Posterior vena cava (tissue), 2 donors: Measurements from ENCODE around the gene CTNND2. TPM values are rescaled to one million over a fixed set of nuclear protein-coding genes. Genes with fewer than 3 reads are reported as not detected.

Source experiments
- DNase-seq: peaks from one replicate; pipeline ENCODE4 v3.0.0-alpha.2; 2020; ENCODE audit warnings: low spot score
- intact Hi-C, 2 donors: fragments of 100-400 bp; cut with DNase I; formaldehyde crosslinking; loops; one replicate each; pipeline versions ENCODE4 v1.14.1 to v1.14.2; 2022 to 2023
- total RNA-seq, 2 donors: library from RNA; stranded (reverse); fragmentation: NEBNext Ultra II Directional; extraction: Animal tissue kit (Norgen Biotek cat#: 25700); gene quantifications; one replicate each; pipeline ENCODE4 v1.2.1, GENCODE V29; 2021
- donor health status: DM: yes; HTN: yes; CAD: no.
- donor health status: DM: yes; HTN: yes; CAD: no.

The CTNND2 gene
- total RNA-seq, 2 donors from 2014 or later, result 0.46 to 1.6 TPM

GRCh38 chr5:11268891-11269290 lies 635.4 kb downstream of the CTNND2 start:
- intact Hi-C loops, result no loop called here
- no peak for DNase-seq

- intact Hi-C loops, result no loop called here
- DNase-seq, result no peak
These were observed 637.9 kb downstream of the CTNND2 start for GRCh38 chr5:11266331-11266730.

GRCh38 chr5:11261241-11261640 lies 643.0 kb downstream of the CTNND2 start:
- no peak for DNase-seq
- intact Hi-C loops, result no loop called here

- intact Hi-C loops, result no loop called here
These were observed 646.2 kb downstream of the CTNND2 start for GRCh38 chr5:11258001-11258400.

GRCh38 chr5:11252523-11252922 lies 651.7 kb downstream of the CTNND2 start:
- no peak for DNase-seq
- intact Hi-C loops, result no loop called here

More at GRCh38 chr5:11258001-11258400, 646.2 kb downstream of the CTNND2 start:
- DNase-seq, result no peak

GRCh38 chr5:11252075-11252474 lies 652.2 kb downstream of the CTNND2 start:
- intact Hi-C loops, result no loop called here
- no peak for DNase-seq

GRCh38 chr5:11251247-11251646 lies 653.0 kb downstream of the CTNND2 start:
- intact Hi-C loops, result no loop called here

GRCh38 chr5:11248966-11249365 lies 655.3 kb downstream of the CTNND2 start:
- DNase-seq, result no peak
- intact Hi-C loops, result no loop called here

More at GRCh38 chr5:11251247-11251646, 653.0 kb downstream of the CTNND2 start:
- no peak for DNase-seq

GRCh38 chr5:11247224-11247623 lies 657.0 kb downstream of the CTNND2 start:
- intact Hi-C loops, result no loop called here
- no peak for DNase-seq

- intact Hi-C loops, result loop anchor here in 1 of 2 donors (5.0 kb wide), 1 partner anchor 1357 kb away; no protein-coding TSS in a partner anchor
- DNase-seq, result no peak
These were observed 663.7 kb downstream of the CTNND2 start for GRCh38 chr5:11240293-11241190.

- DNase-seq, result no peak
- intact Hi-C loops, result loop anchor here in 1 of 2 donors (5.0 kb wide), 1 partner anchor 1358 kb away; no protein-coding TSS in a partner anchor
These were observed 664.8 kb downstream of the CTNND2 start for GRCh38 chr5:11239261-11240015.

GRCh38 chr5:11234501-11234911 lies 669.7 kb downstream of the CTNND2 start:
- DNase-seq, result no peak
- intact Hi-C loops, result no loop called here

- intact Hi-C loops, result no loop called here
- no peak for DNase-seq
These were observed 673.4 kb downstream of the CTNND2 start for GRCh38 chr5:11230890-11231289.

- intact Hi-C loops, result no loop called here
- DNase-seq, result no peak
These were observed 677.2 kb downstream of the CTNND2 start for GRCh38 chr5:11227064-11227463.

GRCh38 chr5:11224436-11225187 lies 679.6 kb downstream of the CTNND2 start:
- DNase-seq, result no peak
- intact Hi-C loops, result no loop called here

- no peak for DNase-seq
- intact Hi-C loops, result no loop called here
These were observed 682.1 kb downstream of the CTNND2 start for GRCh38 chr5:11222169-11222568.

- DNase-seq, result no peak
- intact Hi-C loops, result no loop called here
These were observed 689.2 kb downstream of the CTNND2 start for GRCh38 chr5:11214864-11215644.

GRCh38 chr5:11212706-11213105 lies 691.5 kb downstream of the CTNND2 start:
- no peak for DNase-seq
- intact Hi-C loops, result no loop called here

GRCh38 chr5:11197726-11198125 lies 706.5 kb downstream of the CTNND2 start:
- no peak for DNase-seq
- intact Hi-C loops, result no loop called here
